Measurements from ENCODE around the gene BBOF1.

DNA sequence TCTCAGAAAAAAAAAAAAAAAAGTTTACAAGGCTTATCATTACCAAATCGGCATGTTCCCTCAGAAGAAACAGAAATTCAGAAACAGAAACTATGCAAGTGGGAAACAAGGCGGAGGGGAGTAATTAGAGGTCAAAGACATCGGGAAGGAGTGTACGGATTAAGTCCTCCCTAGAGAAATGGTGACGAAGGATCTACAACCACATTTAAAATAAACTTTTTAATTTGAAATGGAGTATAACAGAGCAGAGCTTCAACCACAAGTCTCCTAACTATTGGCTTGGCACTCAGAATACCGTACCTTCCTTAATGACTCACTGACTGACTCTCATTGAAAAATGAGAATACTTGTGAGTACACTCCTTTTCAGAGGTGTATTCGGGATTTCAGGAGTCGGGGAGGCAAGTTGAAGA is 969 bp upstream of the BBOF1 start:
- TF ChIP-seq, protein P1, sequence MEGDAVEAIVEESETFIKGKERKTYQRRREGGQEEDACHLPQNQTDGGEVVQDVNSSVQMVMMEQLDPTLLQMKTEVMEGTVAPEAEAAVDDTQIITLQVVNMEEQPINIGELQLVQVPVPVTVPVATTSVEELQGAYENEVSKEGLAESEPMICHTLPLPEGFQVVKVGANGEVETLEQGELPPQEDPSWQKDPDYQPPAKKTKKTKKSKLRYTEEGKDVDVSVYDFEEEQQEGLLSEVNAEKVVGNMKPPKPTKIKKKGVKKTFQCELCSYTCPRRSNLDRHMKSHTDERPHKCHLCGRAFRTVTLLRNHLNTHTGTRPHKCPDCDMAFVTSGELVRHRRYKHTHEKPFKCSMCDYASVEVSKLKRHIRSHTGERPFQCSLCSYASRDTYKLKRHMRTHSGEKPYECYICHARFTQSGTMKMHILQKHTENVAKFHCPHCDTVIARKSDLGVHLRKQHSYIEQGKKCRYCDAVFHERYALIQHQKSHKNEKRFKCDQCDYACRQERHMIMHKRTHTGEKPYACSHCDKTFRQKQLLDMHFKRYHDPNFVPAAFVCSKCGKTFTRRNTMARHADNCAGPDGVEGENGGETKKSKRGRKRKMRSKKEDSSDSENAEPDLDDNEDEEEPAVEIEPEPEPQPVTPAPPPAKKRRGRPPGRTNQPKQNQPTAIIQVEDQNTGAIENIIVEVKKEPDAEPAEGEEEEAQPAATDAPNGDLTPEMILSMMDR (IDR thresholded peaks at IDR 0.05), result no peak
- TF ChIP-seq POLR2A (IDR thresholded peaks at IDR 0.05), result no peak

Measured in adrenal gland (tissue), 5 donors.